Renal cortex interstitium (tissue), 15 donors: ENCODE results near the gene GPRC5C. TPM values are rescaled to one million over a fixed set of nuclear protein-coding genes. Genes with fewer than 3 reads are reported as not detected.
A peak's percentile ranks its signal among the peaks of the same experiment; 100 is the strongest.

ENCODE experiments used
- DNase-seq, 11 donors: peaks; one replicate each; pipeline ENCODE4 v3.0.0-alpha.2; 2013; ENCODE audit warnings: low read depth in 9 of 11, low spot score in 4 of 11; ENCODE audit errors: extremely low read depth in 1 of 11
- long read RNA-seq, 16 experiments: transcript quantifications; one replicate each; lab custom pipeline, GENCODE V29; 2026
- polyA plus RNA-seq, 3 donors: library from polyadenylated mRNA; unstranded; fragments of 120-200 nt; gene quantifications; one replicate each; pipeline ENCODE4 v1.2.1, GENCODE V29; 2013; ENCODE audit not compliant: insufficient read length in 3 of 3

Gene GPRC5C
- polyA plus RNA-seq, result 100 to 1,000 TPM in 2 of 3 donors, 10 to 100 TPM in 1; 86.9 to 134 (median 115) TPM
- long read RNA-seq, donor 1, transcript GPRC5C-207 (1 exons, 2,224 nt), result major isoform, 20 of 50 reads
- long read RNA-seq, donor 1, transcript GPRC5C-202 (4 exons, 2,988 nt), result minor isoform, 14 of 50 reads
- long read RNA-seq, donor 1, partial matches to known transcripts, result 15 of 50 reads
- long read RNA-seq, donor 1, other reads (novel, unspliced or antisense), result 0 of 50 reads
- long read RNA-seq, donor 2, transcript GPRC5C-202 (4 exons, 2,988 nt), result major isoform, 19 of 51 reads
- long read RNA-seq, donor 2, transcript GPRC5C-207 (1 exons, 2,224 nt), result minor isoform, 12 of 51 reads
- long read RNA-seq, donor 2, partial matches to known transcripts, result 12 of 51 reads
- long read RNA-seq, donor 2, other reads (novel, unspliced or antisense), result 6 of 51 reads
- long read RNA-seq, donor 3, transcript GPRC5C-207 (1 exons, 2,224 nt), result minor isoform, 9 of 63 reads
- long read RNA-seq, donor 3, transcript GPRC5C-202 (4 exons, 2,988 nt), result major isoform, 29 of 63 reads
- long read RNA-seq, donor 3, partial matches to known transcripts, result 10 of 63 reads
- long read RNA-seq, donor 3, other reads (novel, unspliced or antisense), result 8 of 63 reads
- long read RNA-seq, donor 4, transcript GPRC5C-207 (1 exons, 2,224 nt), result minor isoform, 12 of 58 reads
- long read RNA-seq, donor 4, transcript GPRC5C-202 (4 exons, 2,988 nt), result major isoform, 19 of 58 reads
- long read RNA-seq, donor 4, partial matches to known transcripts, result 17 of 58 reads
- long read RNA-seq, donor 4, other reads (novel, unspliced or antisense), result 7 of 58 reads
- long read RNA-seq, donor 5, result 0 reads
- long read RNA-seq, donor 6, transcript GPRC5C-202 (4 exons, 2,988 nt), result major isoform, 15 of 55 reads
- long read RNA-seq, donor 6, transcript GPRC5C-207 (1 exons, 2,224 nt), result minor isoform, 12 of 55 reads
- long read RNA-seq, donor 6, partial matches to known transcripts, result 17 of 55 reads
- long read RNA-seq, donor 6, other reads (novel, unspliced or antisense), result 9 of 55 reads
- long read RNA-seq, donor 7, transcript GPRC5C-207 (1 exons, 2,224 nt), result minor isoform, 8 of 39 reads
- long read RNA-seq, donor 7, transcript GPRC5C-202 (4 exons, 2,988 nt), result major isoform, 19 of 39 reads
- long read RNA-seq, donor 7, partial matches to known transcripts, result 9 of 39 reads
- long read RNA-seq, donor 7, other reads (novel, unspliced or antisense), result 0 of 39 reads
- long read RNA-seq, donor 8, result 0 reads
- long read RNA-seq, donor 9, transcript GPRC5C-202 (4 exons, 2,988 nt), result major isoform, 26 of 66 reads
- long read RNA-seq, donor 9, transcript GPRC5C-207 (1 exons, 2,224 nt), result minor isoform, 15 of 66 reads
- long read RNA-seq, donor 9, partial matches to known transcripts, result 23 of 66 reads
- long read RNA-seq, donor 9, other reads (novel, unspliced or antisense), result 0 of 66 reads
- long read RNA-seq, donor 10, transcript GPRC5C-202 (4 exons, 2,988 nt), result major isoform, 29 of 72 reads
- long read RNA-seq, donor 10, transcript GPRC5C-207 (1 exons, 2,224 nt), result minor isoform, 16 of 72 reads
- long read RNA-seq, donor 10, partial matches to known transcripts, result 24 of 72 reads
- long read RNA-seq, donor 10, other reads (novel, unspliced or antisense), result 0 of 72 reads
- long read RNA-seq, donor 11, transcript GPRC5C-202 (4 exons, 2,988 nt), result major isoform, 19 of 49 reads
- long read RNA-seq, donor 11, transcript GPRC5C-207 (1 exons, 2,224 nt), result minor isoform, 5 of 49 reads
- long read RNA-seq, donor 11, partial matches to known transcripts, result 12 of 49 reads
- long read RNA-seq, donor 11, other reads (novel, unspliced or antisense), result 10 of 49 reads
- long read RNA-seq, donor 12, transcript GPRC5C-207 (1 exons, 2,224 nt), result major isoform, 13 of 25 reads
- long read RNA-seq, donor 12, partial matches to known transcripts, result 5 of 25 reads
- long read RNA-seq, donor 12, other reads (novel, unspliced or antisense), result 0 of 25 reads
- long read RNA-seq, donor 13, result 0 reads
- long read RNA-seq, donor 14, transcript GPRC5C-202 (4 exons, 2,988 nt), result major isoform, 15 of 34 reads
- long read RNA-seq, donor 14, partial matches to known transcripts, result 10 of 34 reads
- long read RNA-seq, donor 14, other reads (novel, unspliced or antisense), result 5 of 34 reads
- long read RNA-seq, donor 15, partial matches to known transcripts, result 9 of 15 reads
- long read RNA-seq, donor 15, other reads (novel, unspliced or antisense), result 0 of 15 reads
- long read RNA-seq, donor 16, transcript GPRC5C-205 (4 exons, 1,592 nt), result minor isoform, 5 of 165 reads
- long read RNA-seq, donor 16, transcript GPRC5C-202 (4 exons, 2,988 nt), result major isoform, 56 of 165 reads
- long read RNA-seq, donor 16, transcript GPRC5C-207 (1 exons, 2,224 nt), result minor isoform, 20 of 165 reads
- long read RNA-seq, donor 16, partial matches to known transcripts, result 69 of 165 reads
- long read RNA-seq, donor 16, other reads (novel, unspliced or antisense), result 9 of 165 reads

- peak in 6 of 11 donors; percentile 79 to 84 (median 82) for DNase-seq
Observed at GRCh38 chr17:74431568-74432423, at the start of gene GPRC5C. TSS of gene GPRC5C (plus strand) at chr17:74432088. CDS start at chr17:74439777, 7,689 bp downstream.

GRCh38 chr17:74383141-74383540, 48.7 kb upstream of the GPRC5C start:
- DNase-seq, result no peak

DNA sequence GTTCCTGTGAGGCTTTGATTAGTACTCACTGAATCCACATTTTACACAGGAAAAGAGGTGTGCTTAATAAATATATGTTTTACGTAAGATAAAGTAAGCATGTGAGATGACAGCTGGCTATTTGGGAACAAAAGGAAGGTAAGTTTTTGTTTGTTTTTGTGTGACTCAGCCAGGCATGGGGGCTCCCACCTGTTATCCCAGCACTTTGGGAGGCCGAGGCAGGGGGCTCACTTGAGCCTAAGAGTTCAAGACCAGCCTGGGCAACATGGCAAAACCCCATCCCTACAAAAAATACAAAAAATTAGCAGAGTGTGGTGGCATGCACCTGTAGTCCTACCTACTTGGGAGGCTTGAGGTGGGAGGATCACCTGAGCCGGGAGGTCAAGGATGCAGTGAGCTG, 46.7 kb upstream of the GPRC5C start:
- no peak for DNase-seq

DNA sequence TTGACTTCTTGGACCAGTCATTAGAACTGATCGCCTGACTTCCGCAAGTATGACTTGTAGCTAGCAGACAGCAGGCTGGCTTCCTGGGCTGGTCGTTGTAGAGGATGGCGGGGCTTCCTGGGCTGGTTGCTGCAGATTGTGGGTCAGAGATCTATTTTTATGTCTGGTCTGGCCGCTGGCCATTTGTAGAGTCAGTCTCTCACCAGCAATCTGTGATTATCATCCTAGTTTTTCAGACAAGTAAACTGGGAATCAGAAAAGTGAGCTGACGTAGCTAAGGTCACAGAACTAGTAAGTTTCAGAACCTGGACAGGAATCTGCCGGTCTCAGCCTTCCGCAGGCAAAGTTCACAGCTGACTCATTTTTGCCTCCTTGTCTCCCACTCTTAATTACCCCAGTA, 45.5 kb upstream of the GPRC5C start:
- no peak for DNase-seq

- no peak for DNase-seq
Observed at GRCh38 chr17:74387365-74388218, 44.3 kb upstream of the GPRC5C start.

- no peak for DNase-seq
Observed at GRCh38 chr17:74389084-74389753, 42.7 kb upstream of the GPRC5C start.

DNA sequence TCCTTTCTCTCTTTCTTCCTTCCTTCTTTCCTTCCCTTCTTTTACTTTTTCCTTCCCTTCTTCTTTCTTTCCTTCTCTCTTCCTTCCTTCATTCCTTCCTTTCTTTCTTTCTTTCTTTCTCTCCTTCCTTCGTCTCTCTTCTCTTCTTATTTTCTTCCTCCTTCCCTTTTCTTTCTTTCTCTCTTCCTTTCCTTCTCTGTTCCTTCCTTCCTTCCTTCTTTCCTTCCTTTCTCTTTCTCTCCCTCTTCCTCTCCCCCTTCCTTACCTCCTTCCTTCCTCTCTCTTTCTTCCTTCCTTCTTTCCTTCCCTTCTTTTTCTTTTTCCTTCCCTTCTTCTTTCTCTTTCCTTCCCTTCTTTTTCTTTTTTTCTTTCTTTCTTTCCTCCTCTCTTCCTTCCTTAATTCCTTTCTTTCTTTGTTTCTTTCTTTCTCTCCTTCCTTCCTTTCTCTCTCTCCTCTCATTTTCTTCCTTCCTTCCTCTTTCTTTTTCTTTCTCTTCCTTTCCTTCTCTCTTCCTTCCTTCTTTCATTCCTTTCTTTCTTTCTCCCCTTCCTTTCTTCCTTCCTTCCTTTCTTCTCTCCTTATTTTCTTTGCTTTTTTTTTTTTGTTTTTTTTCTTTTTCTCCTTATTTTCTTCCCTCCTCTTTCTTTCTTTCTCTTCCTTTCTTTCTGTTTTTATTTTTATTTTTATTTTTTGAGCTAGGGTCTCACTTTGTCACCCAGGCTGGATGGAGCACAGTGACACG, 41.8 kb upstream of the GPRC5C start:
- DNase-seq, result no peak

DNA sequence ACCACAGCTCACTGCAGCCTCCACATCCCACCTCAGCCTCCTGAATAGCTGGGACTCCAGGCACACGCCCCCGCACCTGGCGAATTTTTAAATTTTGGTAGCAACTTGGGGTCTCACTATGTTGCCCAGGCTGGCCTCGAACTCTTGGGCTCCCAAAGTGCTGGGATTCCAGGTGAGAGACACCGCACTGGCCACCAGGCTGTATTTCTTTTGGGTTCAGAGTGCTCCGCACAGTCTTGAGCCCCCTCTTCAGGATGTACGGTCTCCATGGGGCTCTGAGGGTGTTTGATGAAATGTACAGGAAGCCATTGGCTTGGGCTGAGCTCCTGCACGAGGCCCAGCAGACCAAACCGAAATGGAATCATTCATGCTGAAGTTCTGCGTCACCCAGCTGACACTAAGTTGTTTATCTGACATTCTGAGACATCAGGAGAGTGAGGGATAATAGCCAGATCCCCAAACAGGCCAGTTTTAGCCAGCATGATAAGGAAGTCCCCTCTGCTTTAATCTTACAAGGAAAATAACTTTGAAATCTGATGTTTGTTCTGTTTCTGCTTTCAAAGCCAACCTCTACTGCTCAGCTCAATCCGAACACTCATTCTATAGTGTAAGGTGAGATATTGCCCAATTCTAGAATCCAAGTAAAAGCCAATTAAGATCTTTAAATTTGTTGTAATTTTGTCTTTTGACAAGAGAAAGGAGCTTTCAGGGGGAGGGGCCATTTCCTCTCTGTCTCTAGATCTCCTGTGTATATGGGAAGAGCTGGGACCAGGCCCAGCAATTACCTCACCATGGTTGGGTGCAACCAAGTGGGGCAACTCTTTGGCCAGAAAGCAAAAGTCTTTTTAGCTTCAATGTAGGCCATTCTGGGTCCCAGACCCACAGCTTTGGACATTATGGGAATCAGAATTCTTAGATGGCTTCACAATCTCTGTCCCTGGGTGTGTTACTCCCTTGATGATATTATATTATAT, 40.9 kb upstream of the GPRC5C start:
- no peak for DNase-seq

DNA sequence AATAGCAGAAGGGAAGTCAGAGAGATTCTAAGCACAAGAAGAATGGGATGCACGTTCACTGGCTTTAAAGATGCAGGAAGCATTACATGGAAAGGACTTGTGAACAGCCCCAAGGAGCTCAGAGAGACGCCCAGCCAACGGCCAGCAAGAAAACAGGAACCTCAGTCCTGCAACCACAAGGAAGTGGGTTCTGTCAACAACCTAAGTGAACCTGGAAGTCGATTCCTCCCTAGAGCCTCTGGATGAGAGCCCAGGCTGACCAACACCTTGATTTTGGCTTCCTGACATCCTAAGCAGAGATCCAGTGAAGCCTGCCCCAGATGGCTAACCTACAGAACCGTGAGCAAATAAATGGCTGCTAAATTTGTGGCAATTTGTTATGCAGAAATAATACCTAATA, 40.1 kb upstream of the GPRC5C start:
- DNase-seq, result no peak

DNA sequence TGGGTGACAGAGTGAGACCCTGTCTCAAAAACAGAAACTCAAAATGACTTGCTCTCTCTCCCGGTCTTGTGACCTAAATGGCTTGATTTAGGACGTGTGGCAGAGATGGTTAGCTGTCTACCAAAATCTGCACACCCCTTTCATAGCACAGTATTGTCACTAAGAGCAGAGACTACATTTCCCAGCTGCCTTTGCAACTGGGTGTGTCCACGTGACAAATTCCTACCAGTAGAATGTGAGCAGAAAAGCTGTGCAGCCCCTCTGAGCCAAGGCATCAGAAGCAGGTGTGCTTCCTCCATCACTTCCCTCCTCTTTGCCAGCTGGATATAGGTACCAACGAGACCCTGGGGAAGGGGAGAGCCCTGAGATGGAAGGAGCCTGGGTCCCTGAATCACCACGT, 39.0 kb upstream of the GPRC5C start:
- no peak for DNase-seq

GRCh38 chr17:74393346-74393942, 38.4 kb upstream of the GPRC5C start:
- no peak for DNase-seq

- DNase-seq, result no peak
Observed at GRCh38 chr17:74394275-74394950, 37.5 kb upstream of the GPRC5C start.
